K562 (cell line): ENCODE measurements around the gene VILL.

Source experiments
- ARID3B ChIP-seq: fragments of 250-450 bp; sonication (Bioruptor Pico); IDR thresholded peaks from 2 replicates; pipeline ENCODE4 v1.4.0; 2020; ENCODE audit warnings: borderline replicate concordance
- CREM ChIP-seq: IDR thresholded peaks from 2 replicates; pipeline ENCODE4 v1.6.1; 2014; ENCODE audit warnings: antibody characterized with exemption, low read depth
- CTCF ChIP-seq, 3 experiments: IDR thresholded peaks in 2 of 3; conservative IDR thresholded peaks in 1 of 3; 2 replicates each; pipeline ENCODE4 v1.5.1; 2011 to 2012; ENCODE audit warnings: low read length in 3 of 3, mild to moderate bottlenecking in 3 of 3, control low read depth in 2 of 3, improper control_type of control experiment in 1 of 3, inconsistent platforms in 1 of 3, low read depth in 1 of 3, mixed read lengths in 1 of 3, moderate library complexity in 1 of 3; ENCODE audit not compliant: insufficient read depth in 2 of 3
- EP300 ChIP-seq: IDR thresholded peaks from 2 replicates; pipeline ENCODE4 v1.6.1; 2012; ENCODE audit warnings: low read length, improper control_type of control experiment
- ETV6 ChIP-seq, 3 experiments: fragments of 150-350 bp in 1 of 3; sonication (generic) in 1 of 3; formaldehyde crosslinking in 1 of 3; IDR thresholded peaks; 2 replicates each; pipeline versions ENCODE4 v1.6.1 to v1.8.0; 2014 to 2022; ENCODE audit warnings: borderline replicate concordance in 2 of 3, low read depth in 2 of 3, antibody characterized with exemption in 1 of 3, low read length in 1 of 3, mild to moderate bottlenecking in 1 of 3, missing genetic modification reagents in 1 of 3
- POLR2A ChIP-seq: fragments of 450-650 bp; conservative IDR thresholded peaks from 2 replicates; pipeline ENCODE4 v1.6.1; 2016
- POLR2AphosphoS2 ChIP-seq: IDR thresholded peaks from 2 replicates; pipeline ENCODE4 v1.6.1; 2012; ENCODE audit warnings: low read length, improper control_type of control experiment
- TRIM25 ChIP-seq: fragments of 450-650 bp; IDR thresholded peaks from 2 replicates; pipeline ENCODE4 v1.7.0; 2016; ENCODE audit warnings: borderline replicate concordance
- XRCC5 ChIP-seq: fragments of 200-400 bp; formaldehyde crosslinking; IDR thresholded peaks from 2 replicates; pipeline ENCODE4 v1.6.1; 2017; ENCODE audit warnings: low read depth, mild to moderate bottlenecking, low read length
- ZNF696 ChIP-seq: fragments of 250-450 bp; sonication (Bioruptor Pico); conservative IDR thresholded peaks from 2 replicates; pipeline ENCODE4 v1.4.0; 2020; ENCODE audit warnings: mild to moderate bottlenecking, moderate library complexity

- TF ChIP-seq TRIM25 (no peak), POLR2A (no peak), CTCF (IDR thresholded peaks at IDR 0.05 in 2 of 3, conservative IDR thresholded peaks at IDR 0.05 in 1 of 3; ENCODE audit: insufficient read depth in 2 of 3, low read depth in 1 of 3, low read length in 3 of 3) (no peak), XRCC5 (no peak), EP300 (no peak), POLR2AphosphoS2 (no peak), ARID3B (no peak), ZNF696 (no peak), CREM (no peak), ETV6 (IDR thresholded peaks at IDR 0.05; ENCODE audit: borderline replicate concordance in 1 of 2, low read depth in 2 of 2, low read length in 1 of 2) (no peak), ETV6 (CRISPR knock-in tag; IDR thresholded peaks at IDR 0.05; ENCODE audit: borderline replicate concordance) (no peak)
These were observed 64.0 kb downstream of the VILL start for GRCh38 chr3:38054499-38055001.
